Progenitor cell of endocrine pancreas (in vitro differentiated cells): Measurements from ENCODE around the gene WDR37. TPM values are rescaled to one million over a fixed set of nuclear protein-coding genes. Genes with fewer than 3 reads are reported as not detected.

Experiments used
- DNase-seq: peaks from one replicate; pipeline ENCODE4 v3.0.0; 2021; ENCODE audit warnings: low spot score; ENCODE audit not compliant: unreplicated experiment
- H3K27ac Mint-ChIP-seq: 2 replicates; pipeline ENCODE4 v1.8.0; 2021; ENCODE audit warnings: mild to moderate bottlenecking, moderate library complexity, mixed read lengths
- H3K27me3 Mint-ChIP-seq: 2 replicates; pipeline ENCODE4 v1.8.0; 2021; ENCODE audit warnings: mixed read lengths
- H3K36me3 Mint-ChIP-seq: 2 replicates; pipeline ENCODE4 v1.8.0; 2022; ENCODE audit warnings: mixed read lengths; ENCODE audit not compliant: insufficient read depth
- H3K4me1 Mint-ChIP-seq: 2 replicates; pipeline ENCODE4 v1.8.0; 2021; ENCODE audit warnings: low read depth, mixed read lengths
- H3K4me3 Mint-ChIP-seq: 2 replicates; pipeline ENCODE4 v1.8.0; 2021; ENCODE audit warnings: low read depth, mild to moderate bottlenecking, moderate library complexity, mixed read lengths
- H3K9me3 Mint-ChIP-seq: 2 replicates; pipeline ENCODE4 v1.8.0; 2021; ENCODE audit warnings: low read depth, mixed read lengths
- CTCF ChIP-seq: fragments of 200-600 bp; sonication (generic); IDR thresholded peaks from one replicate; pipeline ENCODE4 v1.5.0; 2021; ENCODE audit warnings: antibody characterized with exemption, mild to moderate bottlenecking; ENCODE audit not compliant: unreplicated experiment
- total RNA-seq: library from RNA; stranded (reverse); gene quantifications from 2 replicates; pipeline ENCODE4 v1.2.1, GENCODE V29; 2021

Gene WDR37
- total RNA-seq, 1 donor from 2014 or later, result 18.7 TPM

DNA sequence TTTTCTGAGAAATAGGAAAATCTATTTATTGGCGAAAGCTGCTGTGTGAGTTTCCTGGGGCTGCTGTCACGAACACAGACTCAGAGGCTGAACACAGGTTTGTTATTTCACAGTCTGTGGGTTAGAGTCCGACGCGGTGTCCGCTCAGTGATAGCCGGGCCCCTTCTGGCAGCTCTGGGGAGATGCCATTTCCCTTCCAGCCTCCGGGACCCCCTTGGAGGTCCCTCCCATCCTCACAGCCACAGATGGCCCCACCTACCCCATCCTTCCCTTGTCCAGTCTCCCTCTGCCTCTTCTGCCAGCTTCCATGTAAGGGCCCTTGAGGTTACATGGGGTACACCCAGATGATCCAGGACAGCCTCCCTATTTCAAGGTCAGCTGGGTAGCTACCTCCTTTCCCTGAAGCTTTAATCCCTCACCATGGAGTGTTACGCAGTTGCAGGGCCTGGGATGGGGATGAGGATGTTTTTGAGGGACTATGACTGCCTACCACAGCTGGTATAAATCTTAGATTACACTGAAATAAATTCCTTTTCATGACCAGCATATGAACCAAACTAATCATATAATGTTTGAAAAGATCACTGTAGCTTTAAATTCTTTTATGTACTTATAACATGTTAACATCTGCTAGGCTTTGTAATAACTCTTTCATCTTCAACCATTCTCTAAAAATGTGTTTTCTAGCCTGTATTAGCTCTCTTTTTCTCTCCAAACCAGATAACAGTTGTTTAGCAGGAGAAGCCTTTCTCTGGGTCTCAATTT, 98.5 kb downstream of the WDR37 start:
- H3K4me1 Mint-ChIP-seq, result peaks cover 18% of the 10 kb centered on the region
- H3K9me3 Mint-ChIP-seq, result no peaks in the 10 kb centered on the region
- peaks cover 21% of the 10 kb centered on the region for H3K27me3 Mint-ChIP-seq
- no peak for DNase-seq
- no peak overlapping the region for H3K4me3 Mint-ChIP-seq
- no peak for TF ChIP-seq CTCF
- no peaks in the 10 kb centered on the region for H3K36me3 Mint-ChIP-seq
- H3K27ac Mint-ChIP-seq, result no peak overlapping the region

- no peaks in the 10 kb centered on the region for H3K9me3 Mint-ChIP-seq
- TF ChIP-seq CTCF, result no peak
- H3K27ac Mint-ChIP-seq, result no peak overlapping the region
Measured at GRCh38 chr10:1155791-1156615, 99.8 kb downstream of the WDR37 start.

DNA sequence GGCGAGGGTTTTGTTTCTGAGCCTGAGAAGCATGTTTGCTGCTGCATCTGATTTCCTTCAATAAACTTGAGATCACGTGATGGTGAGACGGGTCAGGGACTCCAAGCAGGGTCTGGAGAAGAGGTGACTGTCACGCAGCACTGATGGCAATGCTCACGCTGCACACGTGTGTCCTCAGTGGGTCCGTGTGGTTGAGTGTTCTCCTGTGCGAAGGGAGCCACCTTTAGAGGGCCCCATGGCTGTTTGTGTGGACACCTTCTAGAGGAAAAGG, 100.4 kb downstream of the WDR37 start:
- no peak for DNase-seq
- H3K27ac Mint-ChIP-seq, result no peak overlapping the region
- no peak overlapping the region for H3K4me3 Mint-ChIP-seq
- H3K27me3 Mint-ChIP-seq, result peaks cover 19% of the 10 kb centered on the region
- H3K9me3 Mint-ChIP-seq, result no peaks in the 10 kb centered on the region
- H3K4me1 Mint-ChIP-seq, result peaks cover 8% of the 10 kb centered on the region
- TF ChIP-seq CTCF, result no peak
- H3K36me3 Mint-ChIP-seq, result no peaks in the 10 kb centered on the region

More at GRCh38 chr10:1155791-1156615, 99.8 kb downstream of the WDR37 start:
- no peak overlapping the region for H3K4me3 Mint-ChIP-seq
- peaks cover 19% of the 10 kb centered on the region for H3K27me3 Mint-ChIP-seq
- H3K4me1 Mint-ChIP-seq, result peaks cover 11% of the 10 kb centered on the region
- no peaks in the 10 kb centered on the region for H3K36me3 Mint-ChIP-seq
- DNase-seq, result no peak

DNA sequence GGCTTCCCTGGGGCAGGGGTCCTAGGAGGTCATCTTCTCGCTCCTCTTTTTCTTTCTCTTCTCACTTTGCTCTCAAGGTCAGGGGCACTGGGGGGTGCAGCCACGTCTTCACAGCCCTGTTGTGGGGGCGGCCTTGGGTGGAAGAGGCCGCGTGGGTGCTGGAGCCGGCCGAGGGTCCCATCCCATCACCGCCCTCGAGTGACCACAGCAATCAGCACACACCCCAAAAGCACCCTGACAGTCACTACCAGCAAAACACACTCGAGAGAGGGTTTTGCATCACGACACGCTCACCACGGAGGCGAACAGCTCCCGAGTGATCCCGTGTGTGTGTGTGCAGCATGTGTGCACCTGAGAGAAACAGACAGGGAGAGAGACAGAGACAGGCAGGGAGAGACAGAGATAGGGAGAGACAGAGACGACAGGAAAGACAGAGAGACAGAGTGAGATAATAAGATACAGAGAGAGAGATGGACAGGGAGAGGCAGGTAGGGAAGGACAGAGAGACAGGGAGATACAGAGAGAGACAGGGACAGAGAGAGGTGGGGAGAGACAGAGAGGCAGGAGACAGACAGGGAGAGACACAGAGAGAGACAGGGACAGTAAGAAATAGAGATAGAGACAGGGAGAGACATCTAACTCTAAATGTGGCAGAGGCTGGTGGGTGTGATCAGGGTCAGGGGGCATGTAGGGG, 100.9 kb downstream of the WDR37 start:
- no peak for DNase-seq
- no peaks in the 10 kb centered on the region for H3K36me3 Mint-ChIP-seq
- H3K9me3 Mint-ChIP-seq, result no peaks in the 10 kb centered on the region
- no peak overlapping the region for H3K27ac Mint-ChIP-seq
- H3K27me3 Mint-ChIP-seq, result peaks cover 19% of the 10 kb centered on the region
- TF ChIP-seq CTCF, result no peak
- H3K4me3 Mint-ChIP-seq, result no peak overlapping the region
- peaks cover 5% of the 10 kb centered on the region for H3K4me1 Mint-ChIP-seq

DNA sequence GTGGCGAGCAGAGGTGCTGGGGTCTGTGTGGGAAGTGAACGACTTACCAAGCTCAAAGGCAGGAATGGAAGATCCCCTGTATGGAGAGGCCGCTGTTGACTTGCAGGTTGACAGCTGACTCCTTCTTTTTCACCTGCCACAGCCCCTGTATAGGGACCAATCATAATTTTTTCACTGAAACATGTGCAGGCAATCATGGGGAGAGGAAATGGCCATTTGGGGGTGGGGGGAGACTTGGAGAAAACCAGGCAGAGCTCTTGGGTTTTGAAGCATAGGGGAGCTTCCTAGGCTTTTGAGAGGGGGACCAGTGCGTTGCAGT, 101.4 kb downstream of the WDR37 start:
- no peak for TF ChIP-seq CTCF
- no peak overlapping the region for H3K4me3 Mint-ChIP-seq

More for the DNA sequence above, 101.4 kb downstream of the WDR37 start:
- H3K27me3 Mint-ChIP-seq, result peaks cover 19% of the 10 kb centered on the region
- no peak overlapping the region for H3K27ac Mint-ChIP-seq
- H3K9me3 Mint-ChIP-seq, result no peaks in the 10 kb centered on the region
- H3K36me3 Mint-ChIP-seq, result no peaks in the 10 kb centered on the region
- H3K4me1 Mint-ChIP-seq, result peaks cover 5% of the 10 kb centered on the region
- no peak for DNase-seq
